Gastrocnemius medialis (tissue), 4 donors: ENCODE measurements around the gene PHF1. TPM values are rescaled to one million over a fixed set of nuclear protein-coding genes. Genes with fewer than 3 reads are reported as not detected.
A peak's percentile ranks its signal among the peaks of the same experiment; 100 is the strongest.

Experiments
- ATAC-seq, 2 donors: fragments of 150-250 bp; one replicate each; pipeline ENCODE4 v1.9.1; 2016
- DNase-seq, 2 donors: peaks; one replicate each; pipeline ENCODE4 v3.0.0-alpha.2; 2019
- H3K27ac ChIP-seq, 4 donors: fragments of 200-600 bp; sonication (generic); 1 replicate in 1 of 4; 2 replicates in 3 of 4; pipeline ENCODE4 v1.5.1; 2016 to 2018; ENCODE audit warnings: mild to moderate bottlenecking in 2 of 4, moderate library complexity in 1 of 4
- H3K27me3 ChIP-seq, 3 donors: fragments of 200-600 bp; sonication (generic) in 2 of 3; 1 replicate in 1 of 3; 2 replicates in 2 of 3; pipeline versions ENCODE4 v1.5.1 to v1.6.0; 2016 to 2019; ENCODE audit warnings: mild to moderate bottlenecking in 1 of 3, moderate library complexity in 1 of 3
- H3K36me3 ChIP-seq, 2 donors: fragments of 200-600 bp; sonication (generic) in 1 of 2; one replicate each; pipeline ENCODE4 v1.5.1; 2017 to 2018
- H3K4me1 ChIP-seq, 2 donors: fragments of 200-600 bp; sonication (generic) in 1 of 2; one replicate each; pipeline ENCODE4 v1.5.1; 2016 to 2017; ENCODE audit warnings: mild to moderate bottlenecking in 2 of 2
- H3K4me3 ChIP-seq, 4 donors: fragments of 200-600 bp; sonication (generic) in 3 of 4; 1 replicate in 1 of 4; 2 replicates in 3 of 4; pipeline ENCODE4 v1.5.1; 2016 to 2019; ENCODE audit warnings: mild to moderate bottlenecking in 2 of 4
- H3K9me3 ChIP-seq, 3 donors: fragments of 200-600 bp; sonication (generic) in 2 of 3; 1 replicate in 1 of 3; 2 replicates in 2 of 3; pipeline ENCODE4 v1.5.1; 2016 to 2019
- CTCF ChIP-seq, 5 experiments: fragments of 450-650 bp in 3 of 5; fragments of 200-600 bp in 2 of 5; sonication (generic) in 2 of 5; IDR thresholded peaks in 4 of 5; conservative IDR thresholded peaks in 1 of 5; 1 replicate in 4 of 5; 2 replicates in 1 of 5; pipeline ENCODE4 v1.5.1; 2016 to 2019; ENCODE audit warnings: antibody characterized with exemption in 5 of 5, mild to moderate bottlenecking in 3 of 5, moderate library complexity in 3 of 5
- POLR2A ChIP-seq, 2 donors: fragments of 450-650 bp; IDR thresholded peaks; one replicate each; pipeline ENCODE4 v1.6.1; 2017; ENCODE audit warnings: antibody characterized with exemption in 2 of 2, mild to moderate bottlenecking in 2 of 2, moderate library complexity in 2 of 2
- in situ Hi-C, 4 donors: fragments of 200-750 bp; cut with MboI; loops; one replicate each; pipeline versions ENCODE4 v1.15.0 to v1.8.0; 2017; ENCODE audit warnings: low sequenced_read_pairs in 4 of 4
- intact Hi-C: fragments of 100-400 bp; cut with DNase I; formaldehyde crosslinking; loops from one replicate; pipeline ENCODE4 v1.15.1; 2023; ENCODE audit warnings: low total_unique reads
- total RNA-seq, 4 donors: library from RNA; depleted of rRNA; stranded (reverse); fragments of >200 nt; gene quantifications; one replicate each; pipeline versions ENCODE4 v1.1.0 to v1.2.3, GENCODE V29; 2016

The PHF1 gene
- total RNA-seq, 4 donors from 2014 or later, result 53.5 to 65.8 (median 62.9) TPM

GRCh38 chr6:33433001-33433543 is 22.3 kb downstream of the PHF1 start:
- Histone ChIP-seq H3K9me3 (no peaks in the 10 kb centered on the region), H3K36me3 (peaks cover 0 to 8% of the 10 kb centered on the region in 2 donors), H3K4me3 (peak overlapping the region in 1 of 4 donors; percentile 13), H3K27me3 (no peaks in the 10 kb centered on the region), H3K27ac (peak overlapping the region in 2 of 4 donors; percentile 5 to 31), H3K4me1 (peaks cover 14 to 16% of the 10 kb centered on the region in 2 donors)
- DNase-seq, result no peak
- intact Hi-C loops, result no loop called here
- TF ChIP-seq CTCF (IDR thresholded peaks at IDR 0.05 in 4 of 5, conservative IDR thresholded peaks at IDR 0.05 in 1 of 5), result no peak
- TF ChIP-seq POLR2A (IDR thresholded peaks at IDR 0.05), result no peak
- in situ Hi-C loops, result no loop called here
- no peak for ATAC-seq

DNA sequence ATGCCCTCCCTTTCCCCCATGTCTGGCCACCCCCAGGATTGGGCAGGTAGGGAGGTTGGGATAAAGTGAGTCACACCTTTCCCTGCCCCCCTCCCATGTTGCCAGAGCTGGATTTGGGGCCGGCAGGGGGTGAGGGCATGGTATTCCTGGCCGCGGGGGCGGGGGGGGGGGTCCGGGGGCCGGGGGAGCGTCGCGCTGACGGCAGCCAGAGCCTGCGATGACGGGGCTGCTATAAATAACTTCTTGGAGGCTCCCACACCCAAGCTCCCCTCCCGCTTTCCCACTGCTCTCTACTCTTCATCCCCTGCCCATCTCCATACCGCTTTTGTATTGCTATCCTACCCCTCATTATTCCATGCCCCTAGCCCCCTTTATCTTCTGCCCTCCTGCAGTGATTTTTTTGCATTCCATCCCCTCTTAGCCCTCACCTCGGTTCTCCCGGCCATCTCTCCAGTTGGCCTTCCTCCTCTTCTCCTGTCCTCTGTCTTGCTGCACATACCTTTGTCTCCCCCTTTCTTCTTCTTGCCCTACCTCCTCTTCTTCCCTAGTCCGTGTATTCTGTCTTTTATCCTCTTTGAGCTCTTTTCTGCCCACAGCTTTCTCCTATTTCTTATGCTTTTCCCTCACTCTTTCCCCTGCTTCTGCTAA is 22.9 kb downstream of the PHF1 start:
- no peaks in the 10 kb centered on the region for H3K27me3 ChIP-seq
- DNase-seq (no peak), ATAC-seq (peak in 1 of 2 donors; percentile 69)
- H3K36me3 ChIP-seq, result peaks cover 0 to 8% of the 10 kb centered on the region in 2 donors
- no peak for TF ChIP-seq POLR2A (IDR thresholded peaks at IDR 0.05)
- no peaks in the 10 kb centered on the region for H3K9me3 ChIP-seq
- peak overlapping the region in 2 of 4 donors; percentile 5 to 31 for H3K27ac ChIP-seq
- intact Hi-C loops, result no loop called here
- H3K4me1 ChIP-seq, result peaks cover 11 to 14% of the 10 kb centered on the region in 2 donors
- H3K4me3 ChIP-seq, result peak overlapping the region in 1 of 4 donors; percentile 13
- in situ Hi-C loops, result no loop called here

DNA sequence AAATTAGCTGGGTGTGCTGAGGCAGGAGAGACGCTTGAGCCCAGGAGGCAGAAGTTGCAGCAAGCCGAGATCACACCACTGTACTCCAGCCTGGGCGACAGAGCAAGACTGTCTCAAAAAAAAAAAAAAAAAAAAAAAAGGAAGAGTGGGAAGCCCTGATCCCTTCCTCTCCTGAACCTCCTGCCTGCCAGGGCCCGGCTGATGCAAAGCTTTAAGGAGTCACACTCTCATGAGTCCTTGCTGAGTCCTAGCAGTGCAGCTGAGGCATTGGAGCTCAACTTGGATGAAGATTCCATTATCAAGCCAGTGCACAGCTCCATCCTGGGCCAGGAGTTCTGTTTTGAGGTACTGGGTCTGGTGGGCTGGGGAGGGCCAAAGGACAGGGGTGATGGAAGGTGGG is 24.1 kb downstream of the PHF1 start:
- Histone ChIP-seq H3K4me1 (peaks cover 11 to 14% of the 10 kb centered on the region in 2 donors), H3K4me3 (no peak overlapping the region), H3K27me3 (no peaks in the 10 kb centered on the region), H3K36me3 (peaks cover 0 to 8% of the 10 kb centered on the region in 2 donors), H3K9me3 (no peaks in the 10 kb centered on the region), H3K27ac (no peak overlapping the region)
- intact Hi-C loops (no loop called here), in situ Hi-C loops (no loop called here)
- TF ChIP-seq CTCF (IDR thresholded peaks at IDR 0.05 in 4 of 5, conservative IDR thresholded peaks at IDR 0.05 in 1 of 5) (no peak), POLR2A (IDR thresholded peaks at IDR 0.05) (no peak)
- no peak for DNase-seq
- ATAC-seq, result no peak

DNA sequence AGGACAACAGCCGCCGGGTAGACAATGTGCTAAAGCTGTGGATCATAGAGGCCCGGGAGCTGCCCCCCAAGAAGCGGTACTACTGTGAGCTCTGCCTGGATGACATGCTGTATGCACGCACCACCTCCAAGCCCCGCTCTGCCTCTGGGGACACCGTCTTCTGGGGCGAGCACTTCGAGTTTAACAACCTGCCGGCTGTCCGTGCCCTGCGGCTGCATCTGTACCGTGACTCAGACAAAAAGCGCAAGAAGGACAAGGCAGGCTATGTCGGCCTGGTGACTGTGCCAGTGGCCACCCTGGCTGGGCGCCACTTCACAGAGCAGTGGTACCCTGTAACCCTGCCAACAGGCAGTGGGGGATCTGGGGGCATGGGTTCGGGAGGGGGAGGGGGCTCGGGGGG is 26.9 kb downstream of the PHF1 start:
- Histone ChIP-seq H3K27ac (no peak overlapping the region), H3K27me3 (no peaks in the 10 kb centered on the region), H3K4me1 (peaks cover 5 to 11% of the 10 kb centered on the region in 2 donors), H3K9me3 (no peaks in the 10 kb centered on the region), H3K4me3 (no peak overlapping the region), H3K36me3 (peaks cover 0 to 8% of the 10 kb centered on the region in 2 donors)
- intact Hi-C loops, result no loop called here
- no peak for ATAC-seq
- no peak for TF ChIP-seq POLR2A (IDR thresholded peaks at IDR 0.05)
- in situ Hi-C loops, result no loop called here
- DNase-seq, result no peak

DNA sequence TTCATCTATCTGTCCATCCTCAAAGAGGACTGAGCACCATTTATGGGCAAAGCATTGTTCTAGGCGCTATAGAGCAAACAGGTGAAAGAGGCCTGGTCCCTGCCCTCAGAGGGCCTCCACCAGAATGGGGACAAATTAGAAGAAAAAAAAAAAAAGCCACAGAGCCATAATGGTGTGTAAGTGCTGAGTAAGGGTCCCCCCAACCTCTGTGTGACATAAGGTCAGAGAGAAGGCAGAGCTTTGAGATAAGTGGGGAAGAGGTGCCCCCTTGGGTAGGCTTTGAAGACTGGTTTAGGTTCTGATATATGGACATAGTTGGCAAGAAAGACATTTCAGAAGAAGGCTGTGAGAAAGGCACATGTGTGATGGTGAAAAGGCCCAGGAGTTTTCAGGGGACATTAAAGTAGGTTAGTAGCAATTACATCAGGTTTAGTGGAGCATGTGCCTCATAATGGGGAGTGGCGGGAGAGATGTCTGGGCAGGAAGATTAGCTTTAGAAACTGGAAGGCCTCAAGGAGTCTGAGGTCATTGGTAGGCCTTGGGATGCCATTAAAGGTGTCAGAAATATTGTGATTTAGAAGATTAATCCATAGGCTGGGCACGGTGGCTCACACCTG is 28.3 kb downstream of the PHF1 start:
- H3K4me3 ChIP-seq, result no peak overlapping the region
- peaks cover 0 to 8% of the 10 kb centered on the region in 2 donors for H3K36me3 ChIP-seq
- H3K9me3 ChIP-seq, result no peaks in the 10 kb centered on the region
- DNase-seq (no peak), ATAC-seq (no peak)
- no peak overlapping the region for H3K27ac ChIP-seq
- in situ Hi-C loops, result no loop called here
- no peak for TF ChIP-seq POLR2A (IDR thresholded peaks at IDR 0.05)
- TF ChIP-seq CTCF (IDR thresholded peaks at IDR 0.05 in 4 of 5, conservative IDR thresholded peaks at IDR 0.05 in 1 of 5), result no peak
- no peaks in the 10 kb centered on the region for H3K27me3 ChIP-seq
- intact Hi-C loops, result no loop called here
- peaks cover 1 to 2% of the 10 kb centered on the region in 2 donors for H3K4me1 ChIP-seq
